ENCODE data around the gene EIF4G3.

EIF4G3 gene

DNA sequence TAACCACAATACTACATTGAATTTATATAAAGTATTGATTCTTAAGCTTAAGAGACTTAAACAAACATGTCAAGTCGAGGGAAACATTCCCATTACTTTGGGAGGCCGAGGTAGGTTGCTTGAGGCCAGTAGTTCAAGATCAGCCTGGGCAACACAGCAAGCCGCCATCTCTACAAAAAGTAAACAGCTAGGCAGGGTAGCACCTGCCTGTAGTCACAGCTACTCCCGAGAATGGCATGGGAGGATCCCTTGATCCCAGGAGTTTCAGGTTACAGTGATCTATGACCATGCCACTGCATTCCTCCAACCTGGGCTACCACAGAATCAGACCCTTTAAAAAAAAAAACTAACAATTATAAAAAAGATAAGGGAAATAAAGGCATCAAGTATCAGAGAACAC is 50.4 kb downstream of the EIF4G3 start:
- Histone ChIP-seq H4K20me1 (ENCODE audit: insufficient read depth) (no peaks in the 10 kb centered on the region), H3K9ac (no peak overlapping the region), H2AFZ (ENCODE audit: low read depth) (no peak overlapping the region), H3K36me3 (ENCODE audit: insufficient read depth) (no peaks in the 10 kb centered on the region), H3K4me3 (IDR thresholded peaks at IDR 0.05; ENCODE audit: insufficient read depth, low read depth, low read length) (no peak overlapping the region), H3K4me1 (ENCODE audit: low read depth, poor library complexity, severe bottlenecking) (no peaks in the 10 kb centered on the region), H3K27me3 (ENCODE audit: insufficient read depth, low read depth) (no peaks in the 10 kb centered on the region), H3K27ac (no peak overlapping the region), H3K4me2 (no peak overlapping the region), H3K79me2 (ENCODE audit: insufficient read depth, low read depth) (no peaks in the 10 kb centered on the region)
- TF ChIP-seq, protein P1, sequence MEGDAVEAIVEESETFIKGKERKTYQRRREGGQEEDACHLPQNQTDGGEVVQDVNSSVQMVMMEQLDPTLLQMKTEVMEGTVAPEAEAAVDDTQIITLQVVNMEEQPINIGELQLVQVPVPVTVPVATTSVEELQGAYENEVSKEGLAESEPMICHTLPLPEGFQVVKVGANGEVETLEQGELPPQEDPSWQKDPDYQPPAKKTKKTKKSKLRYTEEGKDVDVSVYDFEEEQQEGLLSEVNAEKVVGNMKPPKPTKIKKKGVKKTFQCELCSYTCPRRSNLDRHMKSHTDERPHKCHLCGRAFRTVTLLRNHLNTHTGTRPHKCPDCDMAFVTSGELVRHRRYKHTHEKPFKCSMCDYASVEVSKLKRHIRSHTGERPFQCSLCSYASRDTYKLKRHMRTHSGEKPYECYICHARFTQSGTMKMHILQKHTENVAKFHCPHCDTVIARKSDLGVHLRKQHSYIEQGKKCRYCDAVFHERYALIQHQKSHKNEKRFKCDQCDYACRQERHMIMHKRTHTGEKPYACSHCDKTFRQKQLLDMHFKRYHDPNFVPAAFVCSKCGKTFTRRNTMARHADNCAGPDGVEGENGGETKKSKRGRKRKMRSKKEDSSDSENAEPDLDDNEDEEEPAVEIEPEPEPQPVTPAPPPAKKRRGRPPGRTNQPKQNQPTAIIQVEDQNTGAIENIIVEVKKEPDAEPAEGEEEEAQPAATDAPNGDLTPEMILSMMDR (conservative IDR thresholded peaks at IDR 0.05; ENCODE audit: low read depth, low read length), result no peak

DNA sequence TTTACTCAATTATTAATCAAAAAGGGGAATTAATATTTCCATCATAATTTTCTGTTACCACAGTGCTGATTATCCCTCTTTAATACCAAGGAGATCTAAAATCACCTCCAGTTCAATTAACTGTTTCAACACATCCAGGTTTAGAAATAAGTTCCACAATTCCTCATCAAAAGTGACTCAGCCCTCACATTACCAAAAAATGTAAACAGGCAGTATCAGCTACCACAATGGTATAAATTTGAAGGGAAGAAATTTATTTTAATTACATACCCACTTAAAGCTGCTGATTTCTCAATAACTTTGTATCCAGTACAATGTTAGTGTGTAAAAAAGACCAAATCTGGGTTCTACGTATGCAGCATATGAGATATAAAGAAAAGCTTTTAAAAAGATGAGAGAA is 51.9 kb downstream of the EIF4G3 start:
- no peak overlapping the region for H2AFZ ChIP-seq (ENCODE audit: low read depth)
- H3K27ac ChIP-seq, result no peak overlapping the region
- no peak overlapping the region for H3K4me3 ChIP-seq (IDR thresholded peaks at IDR 0.05; ENCODE audit: insufficient read depth, low read depth, low read length)
- H3K27me3 ChIP-seq (ENCODE audit: insufficient read depth, low read depth), result no peaks in the 10 kb centered on the region
- H3K36me3 ChIP-seq (ENCODE audit: insufficient read depth), result no peaks in the 10 kb centered on the region
- no peaks in the 10 kb centered on the region for H4K20me1 ChIP-seq (ENCODE audit: insufficient read depth)
- no peak overlapping the region for H3K9ac ChIP-seq
- TF ChIP-seq, protein P1 (conservative IDR thresholded peaks at IDR 0.05; ENCODE audit: low read depth, low read length), result no peak
- no peaks in the 10 kb centered on the region for H3K79me2 ChIP-seq (ENCODE audit: insufficient read depth, low read depth)
- H3K4me2 ChIP-seq, result no peak overlapping the region
- no peaks in the 10 kb centered on the region for H3K4me1 ChIP-seq (ENCODE audit: low read depth, poor library complexity, severe bottlenecking)

DNA sequence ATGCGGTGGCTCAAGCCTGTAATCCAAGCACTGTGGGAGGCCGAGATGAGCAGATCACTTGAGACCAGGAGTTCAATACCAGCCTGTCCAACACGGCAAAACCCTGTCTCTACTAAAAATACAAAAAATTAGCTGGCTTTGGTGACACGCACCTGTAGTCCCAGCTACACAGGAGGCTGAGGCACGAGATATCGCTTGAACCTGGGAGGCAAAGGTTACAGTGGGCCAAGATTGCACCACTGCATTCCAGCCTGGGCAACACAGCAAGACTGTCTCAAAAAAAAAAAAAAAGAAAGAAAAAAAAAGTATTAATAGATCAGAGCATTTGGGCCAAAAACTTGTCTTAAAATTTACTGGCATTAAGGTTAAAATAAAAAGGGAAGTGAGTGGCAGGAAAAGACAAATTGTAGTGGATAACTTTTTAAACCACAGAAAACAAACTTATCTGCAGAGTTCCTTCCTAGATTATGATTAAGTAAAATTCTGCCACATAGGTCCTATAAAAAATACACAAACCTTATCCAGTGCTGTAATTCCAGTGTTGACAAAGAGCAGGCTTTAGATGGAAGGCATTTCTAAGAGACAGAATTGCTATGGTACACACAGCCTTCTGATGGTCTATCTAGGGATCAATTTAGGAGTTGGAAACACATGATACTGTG is 53.3 kb downstream of the EIF4G3 start:
- H3K27me3 ChIP-seq (ENCODE audit: insufficient read depth, low read depth), result no peaks in the 10 kb centered on the region
- no peak overlapping the region for H3K27ac ChIP-seq
- no peak overlapping the region for H3K9ac ChIP-seq
- no peak overlapping the region for H3K4me3 ChIP-seq (IDR thresholded peaks at IDR 0.05; ENCODE audit: insufficient read depth, low read depth, low read length)
- no peak overlapping the region for H3K4me2 ChIP-seq
- H3K4me1 ChIP-seq (ENCODE audit: low read depth, poor library complexity, severe bottlenecking), result no peaks in the 10 kb centered on the region
- TF ChIP-seq, protein P1 (conservative IDR thresholded peaks at IDR 0.05; ENCODE audit: low read depth, low read length), result no peak
- no peak overlapping the region for H2AFZ ChIP-seq (ENCODE audit: low read depth)
- H3K36me3 ChIP-seq (ENCODE audit: insufficient read depth), result no peaks in the 10 kb centered on the region
- H3K79me2 ChIP-seq (ENCODE audit: insufficient read depth, low read depth), result no peaks in the 10 kb centered on the region
- H4K20me1 ChIP-seq (ENCODE audit: insufficient read depth), result no peaks in the 10 kb centered on the region

DNA sequence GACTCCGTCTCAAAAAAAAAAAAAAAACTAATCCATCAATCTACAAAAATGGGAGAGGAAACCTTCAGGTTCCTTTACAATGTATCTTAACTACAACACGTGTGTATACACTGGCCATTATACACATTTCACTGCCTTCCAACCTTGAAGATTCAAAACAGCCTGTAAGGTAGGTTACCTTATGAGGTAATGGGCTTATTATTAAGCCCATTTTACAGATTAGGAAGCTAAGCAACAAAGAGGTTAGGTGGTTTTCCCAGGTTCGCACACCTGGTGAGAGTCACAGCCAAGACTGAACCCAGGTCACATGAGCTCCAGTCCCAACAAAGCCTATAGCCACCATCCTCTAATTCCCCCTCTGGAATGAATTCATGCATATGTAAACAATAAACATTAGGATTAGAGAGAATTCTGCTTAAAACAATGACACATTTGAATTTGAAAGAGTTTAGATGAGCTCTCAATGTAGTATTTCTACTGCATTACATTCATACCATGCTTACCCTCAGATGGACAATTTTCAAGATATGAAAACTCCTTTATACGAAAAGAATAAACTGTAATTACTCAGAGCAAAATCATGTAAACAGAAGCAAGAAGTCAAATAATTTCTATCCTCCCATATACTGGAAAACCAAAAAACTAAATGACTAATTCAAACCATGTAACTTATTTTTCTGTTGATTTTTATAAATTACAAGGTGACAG is 54.8 kb downstream of the EIF4G3 start:
- no peak overlapping the region for H3K9ac ChIP-seq
- TF ChIP-seq, protein P1 (conservative IDR thresholded peaks at IDR 0.05; ENCODE audit: low read depth, low read length), result no peak
- no peaks in the 10 kb centered on the region for H3K79me2 ChIP-seq (ENCODE audit: insufficient read depth, low read depth)
- H3K4me1 ChIP-seq (ENCODE audit: low read depth, poor library complexity, severe bottlenecking), result no peaks in the 10 kb centered on the region
- H2AFZ ChIP-seq (ENCODE audit: low read depth), result no peak overlapping the region
- no peak overlapping the region for H3K4me3 ChIP-seq (IDR thresholded peaks at IDR 0.05; ENCODE audit: insufficient read depth, low read depth, low read length)
- H3K27me3 ChIP-seq (ENCODE audit: insufficient read depth, low read depth), result no peaks in the 10 kb centered on the region
- H4K20me1 ChIP-seq (ENCODE audit: insufficient read depth), result no peaks in the 10 kb centered on the region
- H3K36me3 ChIP-seq (ENCODE audit: insufficient read depth), result no peaks in the 10 kb centered on the region
- H3K4me2 ChIP-seq, result no peak overlapping the region
- no peak overlapping the region for H3K27ac ChIP-seq
